Esophagus muscularis mucosa (tissue), 4 donors: ENCODE results near the gene LRGUK. TPM values are rescaled to one million over a fixed set of nuclear protein-coding genes. Genes with fewer than 3 reads are reported as not detected.

Experiments used
- DNase-seq: peaks from one replicate; pipeline ENCODE4 v3.0.0-alpha.2; 2017; ENCODE audit errors: extremely low spot score
- H3K27ac ChIP-seq, 4 donors: fragments of 200-600 bp; sonication (generic); replicated peaks in 1 of 4; 1 replicate in 3 of 4; 2 replicates in 1 of 4; pipeline ENCODE4 v1.5.1; 2016 to 2019; ENCODE audit warnings: mild to moderate bottlenecking in 1 of 4
- H3K27me3 ChIP-seq, 4 donors: fragments of 200-600 bp; sonication (generic); one replicate each; pipeline versions ENCODE4 v1.5.1 to v1.6.0; 2016 to 2019
- H3K36me3 ChIP-seq, 4 donors: fragments of 200-600 bp; sonication (generic); one replicate each; pipeline ENCODE4 v1.5.1; 2016 to 2019
- H3K4me1 ChIP-seq, 4 donors: fragments of 200-600 bp; sonication (generic); one replicate each; pipeline ENCODE4 v1.5.1; 2016 to 2019
- H3K4me3 ChIP-seq, 4 donors: fragments of 200-600 bp; sonication (generic); 1 replicate in 2 of 4; 2 replicates in 2 of 4; pipeline ENCODE4 v1.5.1; 2016 to 2019; ENCODE audit warnings: mild to moderate bottlenecking in 4 of 4, moderate library complexity in 1 of 4
- H3K9me3 ChIP-seq, 4 donors: fragments of 200-600 bp; sonication (generic); 1 replicate in 3 of 4; 2 replicates in 1 of 4; pipeline ENCODE4 v1.5.1; 2016 to 2019
- CTCF ChIP-seq, 3 experiments: fragments of 200-600 bp in 2 of 3; fragments of 450-650 bp in 1 of 3; sonication (generic) in 2 of 3; IDR thresholded peaks; one replicate each; pipeline ENCODE4 v1.5.1; 2017 to 2019; ENCODE audit warnings: antibody characterized with exemption in 3 of 3, mild to moderate bottlenecking in 2 of 3, moderate library complexity in 1 of 3
- EP300 ChIP-seq: sonication (generic); formaldehyde crosslinking; IDR thresholded peaks from one replicate; pipeline ENCODE4 v1.6.1; 2017; ENCODE audit warnings: antibody characterized with exemption
- POLR2A ChIP-seq: fragments of 450-650 bp; IDR thresholded peaks from one replicate; pipeline ENCODE4 v1.6.1; 2017; ENCODE audit warnings: antibody characterized with exemption, moderate library complexity, mild to moderate bottlenecking, low read depth
- POLR2AphosphoS5 ChIP-seq, 2 donors: sonication (generic); formaldehyde crosslinking; IDR thresholded peaks; one replicate each; pipeline ENCODE4 v1.6.1; 2017; ENCODE audit warnings: antibody characterized with exemption in 2 of 2
- WGBS: methylation state at CpG from one replicate; pipeline ENCODE4 v1.1.5; 2018; 5-methylcytosine and 5-hydroxymethylcytosine counted together
- intact Hi-C: fragments of 100-400 bp; cut with DNase I; formaldehyde crosslinking; loops from one replicate; pipeline ENCODE4 v1.15.1; 2023
- total RNA-seq, 4 donors: library from RNA; depleted of rRNA; stranded (reverse); fragments of >200 nt; gene quantifications; one replicate each; pipeline versions ENCODE4 v1.1.0 to v1.2.1, GENCODE V29; 2016

The LRGUK gene
- total RNA-seq, 4 donors from 2014 or later, result 0.13 to 0.83 (median 0.31) TPM

- Histone ChIP-seq H3K27me3 (no peaks in the 10 kb centered on the region), H3K9me3 (no peaks in the 10 kb centered on the region), H3K36me3 (no peaks in the 10 kb centered on the region), H3K27ac (no peak overlapping the region), H3K4me3 (no peak overlapping the region), H3K4me1 (no peaks in the 10 kb centered on the region)
- 100% methylated on average over 1 of the region's 1 CpG for WGBS
- DNase-seq, result no peak
- TF ChIP-seq CTCF (IDR thresholded peaks at IDR 0.05) (no peak), EP300 (no peak), POLR2AphosphoS5 (IDR thresholded peaks at IDR 0.05) (no peak), POLR2A (no peak)
- intact Hi-C loops, result no loop called here
These were observed 60.8 kb downstream of the LRGUK start for GRCh38 chr7:134187893-134188292.

- TF ChIP-seq POLR2AphosphoS5 (IDR thresholded peaks at IDR 0.05), result no peak
- TF ChIP-seq CTCF (IDR thresholded peaks at IDR 0.05), result no peak
- TF ChIP-seq POLR2A, result no peak
- TF ChIP-seq EP300, result no peak
- Histone ChIP-seq H3K9me3 (no peaks in the 10 kb centered on the region), H3K27ac (no peak overlapping the region), H3K27me3 (no peaks in the 10 kb centered on the region), H3K36me3 (no peaks in the 10 kb centered on the region), H3K4me3 (no peak overlapping the region), H3K4me1 (no peaks in the 10 kb centered on the region)
- WGBS, result 90% methylated on average over 4 of the region's 4 CpGs
- DNase-seq, result no peak
- intact Hi-C loops, result no loop called here
These were observed 61.2 kb downstream of the LRGUK start for GRCh38 chr7:134188311-134188710.

- H3K27ac ChIP-seq, result no peak overlapping the region
- H3K36me3 ChIP-seq, result no peaks in the 10 kb centered on the region
- H3K27me3 ChIP-seq, result no peaks in the 10 kb centered on the region
- H3K4me1 ChIP-seq, result no peaks in the 10 kb centered on the region
- H3K9me3 ChIP-seq, result no peaks in the 10 kb centered on the region
- H3K4me3 ChIP-seq, result no peak overlapping the region
- no peak for DNase-seq
- intact Hi-C loops, result no loop called here
- TF ChIP-seq POLR2A, result no peak
These were observed 62.4 kb downstream of the LRGUK start for GRCh38 chr7:134189559-134189958.

GRCh38 chr7:134191876-134192275 is 64.7 kb downstream of the LRGUK start:
- Histone ChIP-seq H3K4me3 (no peak overlapping the region), H3K27me3 (no peaks in the 10 kb centered on the region), H3K27ac (no peak overlapping the region), H3K4me1 (no peaks in the 10 kb centered on the region), H3K36me3 (no peaks in the 10 kb centered on the region), H3K9me3 (no peaks in the 10 kb centered on the region)
- WGBS, result 83% methylated on average over 3 of the region's 3 CpGs
- DNase-seq, result no peak
- intact Hi-C loops, result no loop called here
- TF ChIP-seq POLR2AphosphoS5 (IDR thresholded peaks at IDR 0.05) (no peak), POLR2A (no peak), CTCF (IDR thresholded peaks at IDR 0.05) (no peak), EP300 (no peak)

- Histone ChIP-seq H3K4me3 (no peak overlapping the region), H3K36me3 (no peaks in the 10 kb centered on the region), H3K27me3 (no peaks in the 10 kb centered on the region), H3K27ac (no peak overlapping the region), H3K9me3 (no peaks in the 10 kb centered on the region), H3K4me1 (no peaks in the 10 kb centered on the region)
- intact Hi-C loops, result no loop called here
- TF ChIP-seq POLR2AphosphoS5 (IDR thresholded peaks at IDR 0.05), result no peak
- TF ChIP-seq CTCF (IDR thresholded peaks at IDR 0.05), result no peak
- TF ChIP-seq POLR2A, result no peak
- no peak for DNase-seq
- WGBS, result 97% methylated on average over 1 of the region's 1 CpG
These were observed 66.1 kb downstream of the LRGUK start for GRCh38 chr7:134193240-134193639.
